Astrocyte (in vitro differentiated cells and primary cell): ENCODE results near the gene HS6ST2. TPM values are rescaled to one million over a fixed set of nuclear protein-coding genes. Genes with fewer than 3 reads are reported as not detected.

Experiments used
- DNase-seq: peaks from one replicate; pipeline ENCODE4 v3.0.0-alpha.2; 2010; ENCODE audit warnings: low read depth
- FAIRE-seq: peaks from 2 replicates; lab custom pipeline; 2011; peaks lifted over from hg19 to GRCh38; lab: Jason Lieb, UNC
- H2AFZ ChIP-seq: 2 replicates; pipeline ENCODE4 v1.6.0; 2012; ENCODE audit warnings: low read depth, low read length, inconsistent platforms
- H3K27ac ChIP-seq: 2 replicates; pipeline ENCODE4 v1.5.1; 2011; ENCODE audit warnings: low read depth, low read length, inconsistent platforms
- H3K27me3 ChIP-seq: 2 replicates; pipeline ENCODE4 v1.6.0; 2011; ENCODE audit warnings: low read length, inconsistent platforms; ENCODE audit not compliant: insufficient read depth
- H3K36me3 ChIP-seq: 2 replicates; pipeline ENCODE4 v1.5.1; 2011; ENCODE audit warnings: low read length, inconsistent platforms; ENCODE audit not compliant: insufficient read depth
- H3K4me1 ChIP-seq: 2 replicates; pipeline ENCODE4 v1.5.1; 2011; ENCODE audit warnings: low read length, inconsistent platforms; ENCODE audit not compliant: insufficient read depth
- H3K4me2 ChIP-seq: 2 replicates; pipeline ENCODE4 v1.6.0; 2012; ENCODE audit warnings: low read length, inconsistent platforms
- H3K4me3 ChIP-seq: 2 replicates; pipeline ENCODE4 v1.5.1; 2011; ENCODE audit warnings: low read depth, mild to moderate bottlenecking, low read length, inconsistent platforms; ENCODE audit not compliant: insufficient read depth
- H3K79me2 ChIP-seq: 2 replicates; pipeline ENCODE4 v1.6.0; 2012; ENCODE audit warnings: mild to moderate bottlenecking, low read length, inconsistent platforms; ENCODE audit not compliant: insufficient read depth
- H3K9ac ChIP-seq: 2 replicates; pipeline ENCODE4 v1.6.0; 2012; ENCODE audit warnings: mild to moderate bottlenecking, low read length, inconsistent platforms
- H3K9me3 ChIP-seq: 2 replicates; pipeline ENCODE4 v1.5.1; 2012; ENCODE audit warnings: low read depth, mild to moderate bottlenecking, low read length, inconsistent platforms; ENCODE audit not compliant: insufficient read depth
- H4K20me1 ChIP-seq: 2 replicates; pipeline ENCODE4 v1.6.0; 2012; ENCODE audit warnings: low read length, inconsistent platforms; ENCODE audit not compliant: insufficient read depth
- H3K27ac Mint-ChIP-seq: one replicate; pipeline ENCODE4 v1.8.0; 2021; ENCODE audit warnings: mild to moderate bottlenecking, mixed read lengths; ENCODE audit not compliant: unreplicated experiment
- H3K27me3 Mint-ChIP-seq: one replicate; pipeline ENCODE4 v1.8.0; 2021; ENCODE audit warnings: low read depth, mixed read lengths; ENCODE audit not compliant: unreplicated experiment
- H3K36me3 Mint-ChIP-seq: one replicate; pipeline ENCODE4 v1.8.0; 2021; ENCODE audit warnings: low read depth, mixed read lengths; ENCODE audit not compliant: unreplicated experiment
- H3K4me1 Mint-ChIP-seq: one replicate; pipeline ENCODE4 v1.8.0; 2021; ENCODE audit warnings: low read depth, mixed read lengths; ENCODE audit not compliant: unreplicated experiment
- H3K4me3 Mint-ChIP-seq: one replicate; pipeline ENCODE4 v1.8.0; 2021; ENCODE audit warnings: mild to moderate bottlenecking, moderate library complexity, mixed read lengths; ENCODE audit not compliant: unreplicated experiment
- H3K9me3 Mint-ChIP-seq: one replicate; pipeline ENCODE4 v1.8.0; 2021; ENCODE audit warnings: mild to moderate bottlenecking, mixed read lengths; ENCODE audit not compliant: unreplicated experiment
- EZH2 ChIP-seq: IDR thresholded peaks from 2 replicates; pipeline ENCODE4 v1.6.1; 2012; ENCODE audit warnings: mild to moderate bottlenecking, low read length, inconsistent platforms; ENCODE audit not compliant: insufficient read depth
- total RNA-seq: library from RNA; stranded (reverse); gene quantifications from 2 replicates; pipeline ENCODE4 v1.2.1, GENCODE V29; 2021
- TF ChIP-seq, protein P1 (sequence below): IDR thresholded peaks from 2 replicates; pipeline ENCODE4 v1.5.1; 2011; ENCODE audit warnings: low read depth, mild to moderate bottlenecking, inconsistent platforms, low read length, moderate library complexity; ENCODE audit not compliant: insufficient read depth

The HS6ST2 gene
- total RNA-seq, 1 donor from 2014 or later = 12.9 TPM

GRCh38 chrX:132766452-132766851 is 192.0 kb downstream of the HS6ST2 start:
- no peaks in the 10 kb centered on the region for H3K27me3 Mint-ChIP-seq
- FAIRE-seq = peak; percentile 71
- no peaks in the 10 kb centered on the region for H3K9me3 Mint-ChIP-seq
- no peak overlapping the region for H3K4me3 Mint-ChIP-seq
- no peak overlapping the region for H3K4me2 ChIP-seq
- TF ChIP-seq EZH2 = no peak
- TF ChIP-seq, protein P1, sequence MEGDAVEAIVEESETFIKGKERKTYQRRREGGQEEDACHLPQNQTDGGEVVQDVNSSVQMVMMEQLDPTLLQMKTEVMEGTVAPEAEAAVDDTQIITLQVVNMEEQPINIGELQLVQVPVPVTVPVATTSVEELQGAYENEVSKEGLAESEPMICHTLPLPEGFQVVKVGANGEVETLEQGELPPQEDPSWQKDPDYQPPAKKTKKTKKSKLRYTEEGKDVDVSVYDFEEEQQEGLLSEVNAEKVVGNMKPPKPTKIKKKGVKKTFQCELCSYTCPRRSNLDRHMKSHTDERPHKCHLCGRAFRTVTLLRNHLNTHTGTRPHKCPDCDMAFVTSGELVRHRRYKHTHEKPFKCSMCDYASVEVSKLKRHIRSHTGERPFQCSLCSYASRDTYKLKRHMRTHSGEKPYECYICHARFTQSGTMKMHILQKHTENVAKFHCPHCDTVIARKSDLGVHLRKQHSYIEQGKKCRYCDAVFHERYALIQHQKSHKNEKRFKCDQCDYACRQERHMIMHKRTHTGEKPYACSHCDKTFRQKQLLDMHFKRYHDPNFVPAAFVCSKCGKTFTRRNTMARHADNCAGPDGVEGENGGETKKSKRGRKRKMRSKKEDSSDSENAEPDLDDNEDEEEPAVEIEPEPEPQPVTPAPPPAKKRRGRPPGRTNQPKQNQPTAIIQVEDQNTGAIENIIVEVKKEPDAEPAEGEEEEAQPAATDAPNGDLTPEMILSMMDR = no peak
- no peaks in the 10 kb centered on the region for H3K4me1 Mint-ChIP-seq
- H3K79me2 ChIP-seq = no peaks in the 10 kb centered on the region
- no peak overlapping the region for H3K4me3 ChIP-seq
- H3K9ac ChIP-seq = no peak overlapping the region
- H4K20me1 ChIP-seq = no peaks in the 10 kb centered on the region
- DNase-seq = no peak
- H2AFZ ChIP-seq = no peak overlapping the region
- no peak overlapping the region for H3K27ac Mint-ChIP-seq
- H3K27me3 ChIP-seq = no peaks in the 10 kb centered on the region
- no peaks in the 10 kb centered on the region for H3K4me1 ChIP-seq
- H3K36me3 Mint-ChIP-seq = no peaks in the 10 kb centered on the region
- no peaks in the 10 kb centered on the region for H3K9me3 ChIP-seq
- H3K27ac ChIP-seq = no peak overlapping the region
- no peaks in the 10 kb centered on the region for H3K36me3 ChIP-seq

GRCh38 chrX:132763528-132763927 is 194.9 kb downstream of the HS6ST2 start:
- Mint-ChIP-seq H3K4me3 (no peak overlapping the region), H3K9me3 (no peaks in the 10 kb centered on the region), H3K27me3 (no peaks in the 10 kb centered on the region), H3K27ac (no peak overlapping the region), H3K36me3 (no peaks in the 10 kb centered on the region), H3K4me1 (peaks cover 6% of the 10 kb centered on the region)
- no peak overlapping the region for H2AFZ ChIP-seq
- H3K4me3 ChIP-seq = no peak overlapping the region
- H3K36me3 ChIP-seq = no peaks in the 10 kb centered on the region
- DNase-seq (no peak), FAIRE-seq (peak; percentile 41)
- H4K20me1 ChIP-seq = no peaks in the 10 kb centered on the region
- H3K27ac ChIP-seq = no peak overlapping the region
- no peaks in the 10 kb centered on the region for H3K4me1 ChIP-seq
- TF ChIP-seq EZH2 = no peak
- TF ChIP-seq, protein P1 = no peak
- no peak overlapping the region for H3K4me2 ChIP-seq
- no peaks in the 10 kb centered on the region for H3K79me2 ChIP-seq
- no peak overlapping the region for H3K9ac ChIP-seq
- no peaks in the 10 kb centered on the region for H3K9me3 ChIP-seq
- H3K27me3 ChIP-seq = no peaks in the 10 kb centered on the region

DNA sequence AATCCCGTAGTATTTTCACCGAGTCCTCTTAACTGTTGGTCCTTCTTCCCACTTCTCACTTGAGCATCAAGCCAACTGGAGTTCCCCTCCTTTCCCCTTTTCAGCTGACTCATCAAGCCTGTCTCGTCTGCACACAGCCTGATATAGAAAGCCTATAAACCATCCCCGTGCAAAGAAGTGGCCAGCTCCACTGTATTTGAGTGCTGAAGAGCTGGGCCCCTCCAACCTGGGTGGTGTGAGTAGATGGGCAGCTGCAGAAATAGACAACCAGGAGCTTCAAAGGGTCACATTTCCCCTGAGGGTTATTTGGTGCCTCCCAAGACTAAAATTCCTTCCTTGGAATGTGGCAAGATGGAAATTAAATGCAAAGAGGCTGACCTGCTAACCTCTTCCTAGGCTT is 199.7 kb downstream of the HS6ST2 start:
- Histone ChIP-seq H3K4me1 (no peaks in the 10 kb centered on the region), H3K27ac (no peak overlapping the region), H3K9me3 (no peaks in the 10 kb centered on the region), H2AFZ (no peak overlapping the region), H3K36me3 (no peaks in the 10 kb centered on the region), H3K4me2 (no peak overlapping the region), H3K4me3 (no peak overlapping the region), H3K27me3 (no peaks in the 10 kb centered on the region), H4K20me1 (no peaks in the 10 kb centered on the region), H3K79me2 (no peaks in the 10 kb centered on the region), H3K9ac (no peak overlapping the region)
- H3K27ac Mint-ChIP-seq = peak overlapping the region; percentile 31
- H3K4me1 Mint-ChIP-seq = peaks cover 17% of the 10 kb centered on the region
- H3K9me3 Mint-ChIP-seq = no peaks in the 10 kb centered on the region
- TF ChIP-seq, protein P1 = no peak
- no peak for TF ChIP-seq EZH2
- H3K36me3 Mint-ChIP-seq = no peaks in the 10 kb centered on the region
- H3K27me3 Mint-ChIP-seq = no peaks in the 10 kb centered on the region
- FAIRE-seq = no peak
- no peak for DNase-seq
- H3K4me3 Mint-ChIP-seq = no peak overlapping the region
